PC-9 (cell line): ENCODE measurements around the gene TMCO6. TPM values are rescaled to one million over a fixed set of nuclear protein-coding genes. Genes with fewer than 3 reads are reported as not detected.

ENCODE experiments used
- BruUV-seq: library from RNA; stranded (reverse); fragments of 400-500 nt; replicated peaks from 2 replicates; lab custom pipeline; 2021; lab: Mats Ljungman, UMichigan
- CTCF ChIA-PET: fragments of 300-600 bp; sonication (Branson Sonifier 250); formaldehyde crosslinking; loops from one replicate; lab custom pipeline; 2022; ENCODE audit warnings: antibody characterized with exemption; lab: Charles Lee
- POLR2A ChIA-PET: fragments of 300-600 bp; sonication (Branson Sonifier 250); formaldehyde crosslinking; loops from one replicate; lab custom pipeline; 2022; ENCODE audit warnings: antibody characterized with exemption; ENCODE audit not compliant: unreplicated experiment; lab: Charles Lee
- DNase-seq, 2 experiments: peaks; one replicate each; pipeline versions ENCODE4 v3.0.0 to v3.0.0-alpha.2; 2015 to 2022; ENCODE audit warnings: mixed read lengths in 1 of 2
- H2AFZ ChIP-seq: fragments of 200-600 bp; sonication (generic); 2 replicates; pipeline ENCODE4 v1.8.1; 2017; ENCODE audit warnings: antibody characterized with exemption
- H3F3A ChIP-seq: fragments of 200-600 bp; sonication (generic); 2 replicates; pipeline ENCODE4 v1.8.1; 2017; ENCODE audit warnings: antibody characterized with exemption, mild to moderate bottlenecking, low read depth; ENCODE audit not compliant: insufficient read depth
- H3K27ac ChIP-seq: fragments of 200-600 bp; sonication (generic); 2 replicates; pipeline ENCODE4 v1.6.1; 2016; ENCODE audit warnings: mixed run types
- H3K27me3 ChIP-seq: fragments of 200-600 bp; sonication (generic); 2 replicates; pipeline ENCODE4 v1.6.1; 2016; ENCODE audit warnings: low read depth, mixed run types; ENCODE audit not compliant: insufficient read depth
- H3K36me3 ChIP-seq: fragments of 200-600 bp; sonication (generic); 2 replicates; pipeline ENCODE4 v1.6.1; 2016; ENCODE audit warnings: low read depth, mixed run types
- H3K4me1 ChIP-seq: fragments of 200-600 bp; sonication (generic); replicated peaks from 2 replicates; pipeline ENCODE4 v1.6.1; 2016; ENCODE audit warnings: mixed run types; ENCODE audit not compliant: insufficient read depth
- H3K4me2 ChIP-seq: fragments of 200-600 bp; sonication (generic); 2 replicates; pipeline ENCODE4 v1.6.1; 2017; ENCODE audit warnings: mixed run types
- H3K4me3 ChIP-seq: fragments of 200-600 bp; sonication (generic); 2 replicates; pipeline ENCODE4 v1.6.1; 2016; ENCODE audit warnings: mixed run types
- H3K79me2 ChIP-seq: fragments of 200-600 bp; sonication (generic); 2 replicates; pipeline ENCODE4 v1.6.1; 2017; ENCODE audit warnings: low read depth, mixed run types
- H3K9me2 ChIP-seq: fragments of 200-600 bp; sonication (generic); 2 replicates; pipeline ENCODE4 v1.8.1; 2017; ENCODE audit warnings: mild to moderate bottlenecking; ENCODE audit not compliant: insufficient read depth
- H3K9me3 ChIP-seq: fragments of 200-600 bp; sonication (generic); 2 replicates; pipeline ENCODE4 v1.8.1; 2016; ENCODE audit warnings: low read depth; ENCODE audit not compliant: insufficient read depth
- H4K20me1 ChIP-seq: fragments of 200-600 bp; sonication (generic); 2 replicates; pipeline ENCODE4 v1.8.1; 2017; ENCODE audit not compliant: insufficient read depth
- EZH2 ChIP-seq: fragments of 200-600 bp; sonication (generic); IDR thresholded peaks from 2 replicates; pipeline ENCODE4 v1.8.0; 2017; ENCODE audit warnings: antibody characterized with exemption, low read depth
- intact Hi-C: fragments of 100-400 bp; cut with micrococcal nuclease; formaldehyde crosslinking; loops from one replicate; pipeline ENCODE4 v1.10.0; 2022; ENCODE audit not compliant: unreplicated experiment
- total RNA-seq: library from RNA; stranded (reverse); gene quantifications from 2 replicates; pipeline ENCODE4 v1.2.3, GENCODE V29; 2021
- TF ChIP-seq, protein P1 (sequence below): fragments of 200-600 bp; sonication (generic); conservative IDR thresholded peaks from 2 replicates; pipeline ENCODE4 v1.6.1; 2017; ENCODE audit warnings: mixed run types, antibody characterized with exemption, mild to moderate bottlenecking, moderate library complexity

TMCO6 gene
- total RNA-seq, 1 experiment from 2014 or later = 12.1 TPM

DNA sequence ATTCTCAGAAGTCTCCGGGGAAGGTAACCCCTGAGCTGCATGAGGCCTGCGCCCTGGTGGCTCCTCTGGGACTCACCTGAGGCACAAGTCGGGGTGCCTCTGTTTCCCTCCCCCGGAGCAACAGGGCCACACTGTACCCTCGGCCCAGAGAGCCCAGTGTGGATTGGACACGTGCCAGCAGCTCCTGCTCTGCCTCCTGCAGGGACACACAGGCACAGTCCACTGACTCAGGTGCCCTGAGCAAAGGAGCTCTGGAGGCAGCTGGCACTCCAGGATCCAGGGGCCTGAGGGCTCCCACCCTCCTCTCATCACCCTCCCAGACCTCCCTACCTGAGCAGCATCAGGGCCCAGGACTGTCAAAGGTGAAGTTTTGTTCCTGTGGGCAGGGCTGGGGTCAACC lies 45.1 kb upstream of the TMCO6 start:
- no peak overlapping the region for H2AFZ ChIP-seq
- no peaks in the 10 kb centered on the region for H3K36me3 ChIP-seq
- DNase-seq = no peak
- ChIA-PET CTCF (interaction anchor here (0.6 kb wide), 1 partner anchor 64 kb away, joined by 4 read pairs; no protein-coding TSS in a partner anchor), POLR2A (no interaction called here)
- H3K9me3 ChIP-seq = no peaks in the 10 kb centered on the region
- H3K9me2 ChIP-seq = no peaks in the 10 kb centered on the region
- no peak for TF ChIP-seq EZH2
- TF ChIP-seq, protein P1, sequence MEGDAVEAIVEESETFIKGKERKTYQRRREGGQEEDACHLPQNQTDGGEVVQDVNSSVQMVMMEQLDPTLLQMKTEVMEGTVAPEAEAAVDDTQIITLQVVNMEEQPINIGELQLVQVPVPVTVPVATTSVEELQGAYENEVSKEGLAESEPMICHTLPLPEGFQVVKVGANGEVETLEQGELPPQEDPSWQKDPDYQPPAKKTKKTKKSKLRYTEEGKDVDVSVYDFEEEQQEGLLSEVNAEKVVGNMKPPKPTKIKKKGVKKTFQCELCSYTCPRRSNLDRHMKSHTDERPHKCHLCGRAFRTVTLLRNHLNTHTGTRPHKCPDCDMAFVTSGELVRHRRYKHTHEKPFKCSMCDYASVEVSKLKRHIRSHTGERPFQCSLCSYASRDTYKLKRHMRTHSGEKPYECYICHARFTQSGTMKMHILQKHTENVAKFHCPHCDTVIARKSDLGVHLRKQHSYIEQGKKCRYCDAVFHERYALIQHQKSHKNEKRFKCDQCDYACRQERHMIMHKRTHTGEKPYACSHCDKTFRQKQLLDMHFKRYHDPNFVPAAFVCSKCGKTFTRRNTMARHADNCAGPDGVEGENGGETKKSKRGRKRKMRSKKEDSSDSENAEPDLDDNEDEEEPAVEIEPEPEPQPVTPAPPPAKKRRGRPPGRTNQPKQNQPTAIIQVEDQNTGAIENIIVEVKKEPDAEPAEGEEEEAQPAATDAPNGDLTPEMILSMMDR = no peak
- no peak overlapping the region for H3K4me3 ChIP-seq
- H3K4me1 ChIP-seq = no peaks in the 10 kb centered on the region
- intact Hi-C loops = no loop called here
- no peak overlapping the region for H3K4me2 ChIP-seq
- H4K20me1 ChIP-seq = no peaks in the 10 kb centered on the region
- no TSS peak for BruUV-seq
- H3K27me3 ChIP-seq = no peaks in the 10 kb centered on the region
- no peaks in the 10 kb centered on the region for H3F3A ChIP-seq
- H3K27ac ChIP-seq = no peak overlapping the region
- no peaks in the 10 kb centered on the region for H3K79me2 ChIP-seq

DNA sequence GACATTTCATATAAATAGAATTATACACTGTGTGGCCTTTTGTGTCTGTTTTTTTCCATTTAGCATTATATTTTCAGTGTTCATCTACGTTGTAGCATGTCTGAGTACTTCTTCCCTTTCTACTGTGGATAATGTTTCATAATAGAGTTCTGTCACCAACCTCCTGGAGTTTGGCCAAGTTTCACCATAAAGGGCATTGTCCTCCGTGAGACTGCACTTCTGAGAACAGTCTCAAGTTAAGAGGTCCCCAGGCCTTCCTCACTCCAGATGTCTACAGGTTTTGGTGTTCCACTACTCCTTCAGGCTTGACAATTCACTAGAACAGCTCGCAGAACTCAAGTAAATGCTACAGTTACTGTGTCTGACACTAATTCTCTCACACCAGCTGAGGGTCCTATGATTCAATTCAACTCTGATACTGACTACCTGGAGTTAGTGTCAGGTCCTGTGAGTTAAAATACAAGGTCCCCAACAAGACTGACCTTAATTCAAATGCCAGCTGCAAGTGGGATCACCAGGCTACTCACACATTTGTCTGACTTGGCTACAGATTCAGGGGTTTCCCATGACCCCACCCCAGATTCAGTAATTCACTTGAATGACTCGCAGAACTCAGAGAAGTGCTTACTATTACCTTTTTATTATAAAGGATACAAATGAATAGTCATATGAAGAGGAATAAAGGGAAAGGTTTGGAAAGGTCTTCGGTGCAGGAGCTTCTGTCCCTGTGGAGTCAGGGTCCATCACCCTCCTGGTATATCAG lies 43.5 kb upstream of the TMCO6 start:
- Histone ChIP-seq H3F3A (no peaks in the 10 kb centered on the region), H3K27ac (no peak overlapping the region), H3K36me3 (no peaks in the 10 kb centered on the region), H3K4me2 (no peak overlapping the region), H3K4me1 (no peaks in the 10 kb centered on the region), H3K9me3 (no peaks in the 10 kb centered on the region), H3K4me3 (no peak overlapping the region), H3K79me2 (no peaks in the 10 kb centered on the region), H2AFZ (no peak overlapping the region), H3K9me2 (no peaks in the 10 kb centered on the region), H4K20me1 (no peaks in the 10 kb centered on the region), H3K27me3 (no peaks in the 10 kb centered on the region)
- ChIA-PET POLR2A (no interaction called here), CTCF (interaction anchor here (0.5 to 0.7 kb wide), 2 partner anchors 25 to 27 kb away, joined by 3 to 5 read pairs; no protein-coding TSS in a partner anchor)
- intact Hi-C loops = no loop called here
- TF ChIP-seq EZH2 = no peak
- TF ChIP-seq, protein P1 = no peak
- DNase-seq = peak; percentile 25 to 44
- no TSS peak for BruUV-seq

DNA sequence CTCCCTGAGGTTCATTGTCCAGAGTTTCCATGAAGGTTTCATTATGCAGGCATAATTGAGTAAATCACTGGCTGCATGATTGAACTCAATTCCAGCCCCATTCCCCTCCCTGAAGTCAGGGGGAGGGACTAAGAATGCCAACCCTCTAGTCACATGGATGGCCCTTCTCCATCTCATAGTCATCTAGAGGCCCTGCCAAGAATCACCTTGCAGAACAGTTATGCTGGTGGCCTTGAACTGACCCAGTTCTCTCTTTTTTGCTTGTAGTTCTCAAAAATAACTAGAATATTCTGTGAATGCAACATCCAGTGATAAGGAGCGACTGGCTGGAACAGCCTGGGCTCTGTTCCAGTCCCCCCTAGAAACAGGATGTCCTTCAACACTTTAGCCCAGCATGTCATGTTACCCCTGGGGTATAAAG lies 42.9 kb upstream of the TMCO6 start:
- TF ChIP-seq, protein P1 = no peak
- no peak for TF ChIP-seq EZH2
- intact Hi-C loops = no loop called here
- H3K9me3 ChIP-seq = no peaks in the 10 kb centered on the region
- H2AFZ ChIP-seq = no peak overlapping the region
- DNase-seq = no peak
- no peaks in the 10 kb centered on the region for H3K36me3 ChIP-seq
- no peaks in the 10 kb centered on the region for H3K4me1 ChIP-seq
- no peak overlapping the region for H3K27ac ChIP-seq
- H3K9me2 ChIP-seq = no peaks in the 10 kb centered on the region
- H3K4me2 ChIP-seq = no peak overlapping the region
- CTCF ChIA-PET = interaction anchor here (0.7 kb wide), 1 partner anchor 26 kb away, joined by 3 read pairs; no protein-coding TSS in a partner anchor
- no peak overlapping the region for H3K4me3 ChIP-seq
- no TSS peak for BruUV-seq
- H4K20me1 ChIP-seq = no peaks in the 10 kb centered on the region
- no peaks in the 10 kb centered on the region for H3F3A ChIP-seq
- POLR2A ChIA-PET = no interaction called here
- no peaks in the 10 kb centered on the region for H3K79me2 ChIP-seq
- no peaks in the 10 kb centered on the region for H3K27me3 ChIP-seq
